HG03175 (cell line): ENCODE results near the gene GPR149.

Experiments
- ATAC-seq: cut with Tn5 transposase; IDR thresholded peaks from one replicate; pipeline ENCODE4 v1.9.1; 2021; ENCODE audit warnings: mild to moderate bottlenecking, moderate library complexity; ENCODE audit not compliant: unreplicated experiment

GPR149 gene

DNA sequence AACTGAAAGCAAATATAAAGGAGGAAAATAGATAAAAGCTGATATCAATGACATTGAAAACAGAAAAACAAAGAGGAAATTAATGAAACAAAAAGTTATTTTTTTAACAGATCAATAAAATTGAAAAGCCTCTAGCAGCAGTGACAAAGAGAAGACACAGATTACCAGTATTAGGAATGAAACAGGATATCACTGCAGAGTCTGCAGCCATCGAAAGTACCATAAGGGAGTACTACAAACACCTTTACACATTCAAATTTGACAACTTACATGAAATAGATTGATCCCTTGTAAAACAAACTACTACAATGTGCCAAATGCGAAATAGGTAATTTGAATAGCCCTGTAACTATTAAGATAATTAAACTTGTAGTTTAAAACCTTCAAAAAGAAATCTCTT, 80.8 kb downstream of the GPR149 start:
- no peak for ATAC-seq

DNA sequence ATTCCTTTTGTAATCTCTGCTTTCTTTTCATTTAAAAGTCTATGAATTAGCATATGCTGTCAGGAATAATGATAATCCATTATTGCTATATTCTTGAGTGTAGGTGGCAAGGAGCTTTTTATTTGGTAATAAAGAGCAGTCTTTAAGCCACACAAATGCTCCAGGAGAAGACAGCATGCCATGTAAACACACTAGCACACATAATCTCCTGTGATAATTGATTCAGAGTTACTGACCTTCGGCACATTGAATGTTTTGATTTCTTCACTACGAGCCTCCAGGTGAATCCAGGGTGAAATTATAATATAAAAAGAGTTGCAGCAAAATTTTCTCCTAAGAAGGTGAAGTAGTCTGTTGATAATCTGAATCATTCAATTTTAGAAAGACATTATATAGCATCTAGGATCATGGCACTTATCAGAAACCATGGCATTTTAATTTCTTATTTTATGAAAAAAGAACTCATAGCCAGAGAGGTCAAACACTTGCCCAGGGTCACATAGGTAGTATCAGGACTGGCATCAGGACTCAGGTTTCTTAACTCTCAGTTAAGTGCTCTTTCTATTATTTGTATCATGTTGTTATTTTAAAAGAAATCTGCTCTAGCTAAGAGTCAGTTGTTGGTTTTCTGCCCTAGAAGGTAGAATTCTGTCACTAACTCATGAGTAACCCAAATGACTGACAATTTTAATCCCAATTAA, 84.4 kb downstream of the GPR149 start:
- no peak for ATAC-seq

DNA sequence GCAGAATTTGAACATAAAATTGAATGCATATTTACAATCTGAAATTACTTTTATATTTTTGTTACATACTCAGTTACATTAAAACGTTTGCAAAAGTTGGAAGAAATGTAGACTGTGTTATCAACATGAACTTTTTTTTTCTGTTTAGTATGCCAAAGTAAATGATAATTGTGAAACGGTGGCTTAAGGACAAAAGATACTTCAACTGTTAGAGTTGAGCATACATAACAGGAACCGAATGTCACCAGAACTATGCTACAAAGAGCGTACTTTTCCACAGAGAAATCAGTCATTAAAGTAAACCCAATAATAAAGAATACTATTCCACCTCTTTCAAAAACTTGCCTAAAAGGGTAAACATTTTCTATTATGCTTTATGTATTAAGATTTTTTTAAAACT, 91.4 kb downstream of the GPR149 start:
- no peak for ATAC-seq

DNA sequence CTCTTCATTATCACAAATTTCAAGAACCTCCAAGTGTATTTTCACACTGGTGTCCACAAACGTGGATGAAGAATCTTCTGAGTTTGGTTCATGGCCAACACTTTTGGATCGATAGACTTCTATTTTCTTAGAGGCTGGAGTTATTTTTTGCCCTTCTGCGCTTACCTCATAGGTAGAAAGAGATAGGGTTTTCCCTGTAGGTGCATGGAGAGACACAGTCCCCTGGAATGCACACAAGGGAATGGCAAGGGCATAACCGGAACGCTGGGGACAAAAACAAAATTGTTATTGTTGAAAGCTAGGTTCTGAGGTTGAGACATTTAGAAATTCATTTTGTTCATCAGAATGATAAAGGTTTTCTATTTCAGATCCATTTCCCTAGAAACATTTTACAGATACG, 92.0 kb downstream of the GPR149 start:
- ATAC-seq = no peak

DNA sequence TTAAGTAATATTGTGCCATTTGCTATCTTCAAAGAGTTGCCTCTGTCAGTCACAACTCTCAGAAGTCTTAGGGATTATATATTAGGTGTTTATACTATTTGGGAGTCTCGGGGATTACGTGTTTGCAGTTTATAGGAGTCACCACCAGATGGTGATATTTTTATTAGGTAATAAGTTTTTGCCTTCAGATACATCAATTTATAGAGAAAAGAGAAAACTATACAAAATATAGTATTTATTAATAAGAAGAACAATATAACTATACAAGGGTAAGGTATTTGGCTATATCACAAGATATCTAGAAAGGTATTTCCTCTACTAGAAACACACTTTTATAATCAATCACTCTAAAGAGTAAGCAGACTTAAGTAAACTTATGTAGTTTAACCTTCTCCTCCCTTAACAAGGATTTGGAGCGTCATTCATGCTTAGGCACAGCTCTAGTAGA, 95.0 kb downstream of the GPR149 start:
- ATAC-seq = peak; percentile 54

DNA sequence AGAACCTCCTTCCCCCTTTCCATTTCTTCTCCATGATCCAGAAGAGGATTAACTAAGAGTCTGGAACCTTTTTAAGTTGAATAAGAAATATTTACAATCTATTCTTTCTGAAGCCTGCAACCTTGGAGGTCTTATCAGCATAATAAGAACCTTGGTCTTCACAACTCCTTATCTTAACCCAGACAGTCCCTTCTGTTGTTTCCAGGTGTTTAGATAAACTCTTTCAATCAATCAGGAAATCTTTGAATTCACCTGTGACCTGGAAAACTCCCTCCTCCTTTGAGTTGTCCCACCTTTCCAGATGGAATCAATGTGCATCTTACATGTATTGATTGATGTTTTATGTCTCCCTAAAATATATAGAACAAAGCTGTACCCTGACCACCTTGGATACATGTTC, 102.1 kb downstream of the GPR149 start:
- ATAC-seq = no peak

DNA sequence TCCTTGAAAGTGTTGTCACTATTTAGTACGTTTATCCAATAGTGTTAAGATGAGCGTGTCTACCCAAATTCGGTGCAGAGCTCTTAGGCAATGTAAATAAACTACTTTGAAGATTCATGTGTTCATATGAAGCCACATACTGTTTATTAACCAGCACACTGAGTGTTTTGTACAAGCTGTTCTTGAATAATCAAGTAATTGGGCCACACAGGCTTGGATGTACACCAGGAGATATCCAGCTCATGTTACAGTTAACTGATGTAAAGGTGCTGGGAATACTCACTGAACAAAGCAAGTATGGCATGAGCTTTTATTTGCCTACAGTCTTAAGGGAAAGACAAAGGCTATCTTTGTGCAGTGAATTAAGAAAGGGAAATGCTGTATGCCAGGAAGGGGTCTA, 105.1 kb downstream of the GPR149 start:
- ATAC-seq = no peak

DNA sequence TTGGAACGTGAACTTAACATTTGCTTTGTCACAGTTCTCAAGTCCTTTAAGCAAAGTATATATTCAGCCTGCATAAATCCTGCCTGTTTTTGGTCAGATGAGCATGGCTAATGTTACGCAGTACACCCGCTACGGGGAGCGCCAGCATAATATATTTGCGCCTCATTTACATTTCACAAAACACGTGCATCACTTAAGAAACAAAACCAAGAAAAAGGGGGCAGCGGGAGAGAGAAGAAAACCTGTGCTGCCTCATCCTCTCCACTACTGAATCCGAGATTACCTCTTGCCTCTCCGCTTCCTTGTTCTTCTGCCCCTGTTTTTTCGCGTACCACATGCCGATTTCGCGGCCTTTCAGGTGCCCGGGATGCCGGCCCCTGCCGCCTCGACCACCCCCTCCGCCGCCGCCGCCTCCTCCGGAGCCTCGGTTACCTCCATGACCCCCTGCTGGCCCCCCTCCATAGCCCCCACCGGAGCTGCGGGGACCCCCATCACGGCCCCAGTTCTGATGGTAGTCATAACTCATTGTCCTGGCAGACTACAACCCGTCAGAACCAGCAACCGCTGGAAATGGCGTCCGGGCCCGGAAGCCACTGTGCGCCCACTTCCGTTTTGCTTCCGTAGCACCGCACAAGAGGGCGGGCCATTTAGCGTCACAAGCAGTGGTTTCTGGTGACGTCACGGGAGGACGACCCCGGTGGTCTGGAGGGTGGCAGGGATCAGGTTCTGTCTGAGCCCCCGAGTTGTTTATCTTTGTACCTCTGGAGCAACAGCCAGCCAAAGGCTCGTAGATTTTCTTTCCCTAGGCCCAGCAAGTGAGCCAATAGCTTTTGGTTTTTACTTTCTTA, 105.9 kb downstream of the GPR149 start, which contains the start of gene DHX36:
Gene DHX36 (minus strand): TSS at position 597 of the 848 bp plus-strand sequence. CDS start 71 bp downstream, at position 526.
- peak; percentile 95 for ATAC-seq

DNA sequence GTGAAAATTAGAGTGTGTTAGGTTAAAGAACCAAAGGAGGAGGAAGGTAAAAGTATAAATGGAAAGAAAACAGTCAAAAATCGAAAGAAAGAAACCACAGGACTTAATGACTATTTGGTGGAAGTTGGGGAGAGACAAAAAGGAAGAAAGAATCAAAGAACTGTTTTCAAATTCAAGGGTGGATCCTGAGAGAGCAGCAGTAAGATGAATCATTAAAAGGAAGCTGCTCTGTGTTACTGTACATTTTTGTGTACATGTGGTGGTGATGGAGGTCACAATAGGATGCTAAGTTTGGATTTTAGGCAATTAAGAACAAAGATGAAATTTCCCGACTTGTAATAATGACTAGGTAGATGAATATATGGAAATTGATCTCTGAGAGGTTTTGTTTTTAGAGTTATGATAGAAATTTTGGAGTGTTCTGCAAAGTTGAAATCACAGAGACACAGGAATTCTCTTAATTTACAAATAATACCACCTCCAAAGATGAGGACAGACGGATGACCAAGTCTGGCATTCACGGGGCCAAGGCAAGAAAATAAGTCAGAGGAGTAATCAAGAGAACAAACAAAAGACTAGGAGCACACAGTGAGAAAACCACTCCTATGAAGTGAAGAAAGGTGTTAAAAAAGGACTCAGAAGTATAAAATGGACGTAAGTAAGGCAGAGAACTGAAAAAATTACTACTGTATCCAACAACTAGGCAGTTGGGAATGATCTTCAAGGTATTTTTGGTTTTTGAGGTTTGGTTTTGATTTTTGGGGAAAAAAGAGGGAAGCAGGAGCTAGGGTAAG, 112.8 kb downstream of the GPR149 start:
- no peak for ATAC-seq

DNA sequence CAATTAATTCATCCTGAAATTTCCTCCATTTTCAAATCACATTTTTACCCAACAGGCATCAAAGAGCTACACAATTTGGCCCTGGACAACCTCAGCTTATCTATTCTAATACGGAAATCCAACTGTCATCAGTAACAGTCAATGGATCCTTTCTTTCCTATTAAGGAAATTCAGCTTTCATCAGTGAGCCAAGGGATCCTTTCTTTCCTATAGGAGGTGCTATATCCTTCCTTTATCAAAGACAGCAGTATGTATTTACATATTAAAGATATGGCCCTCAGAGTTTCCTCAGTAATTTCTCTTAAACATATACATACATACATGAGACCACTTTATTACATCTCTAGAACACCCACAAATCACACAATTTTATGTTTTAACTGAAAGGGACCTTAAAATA, 115.8 kb downstream of the GPR149 start:
- no peak for ATAC-seq

DNA sequence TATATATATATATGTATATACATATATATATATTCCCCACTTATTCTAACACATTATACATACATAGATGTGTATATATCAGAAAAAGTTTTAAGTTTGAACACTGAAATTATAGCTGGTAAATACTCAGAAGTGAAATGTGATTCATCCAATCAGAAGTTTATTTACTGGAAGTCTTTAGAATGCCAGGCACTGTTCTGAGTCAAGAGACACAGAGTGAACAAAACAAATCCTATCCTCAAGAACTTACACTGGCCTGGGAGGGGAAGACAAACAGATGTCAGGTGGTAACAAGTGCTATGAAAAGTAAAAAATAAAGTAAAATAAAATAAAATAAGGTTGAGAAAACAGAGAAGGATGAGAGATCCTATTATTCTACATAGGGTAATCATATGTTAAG, 119.2 kb downstream of the GPR149 start:
- no peak for ATAC-seq

DNA sequence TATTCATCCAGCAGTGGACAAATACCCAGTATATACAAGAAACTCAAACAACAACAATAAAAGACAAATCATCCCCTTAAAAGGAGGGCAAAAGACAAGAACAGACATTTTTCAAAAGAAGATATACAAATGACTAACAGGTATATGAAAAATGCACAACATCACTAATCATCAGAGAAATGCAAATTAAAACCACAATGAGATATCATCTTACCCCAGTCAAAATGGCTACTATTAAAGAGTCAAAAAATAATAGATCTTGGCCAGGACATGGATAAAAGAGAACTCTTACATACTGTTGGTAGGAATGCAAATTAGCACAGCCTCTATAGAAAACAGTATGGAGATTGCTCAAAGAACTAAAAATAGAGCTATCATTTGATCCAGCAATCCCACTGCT, 122.6 kb downstream of the GPR149 start:
- no peak for ATAC-seq

DNA sequence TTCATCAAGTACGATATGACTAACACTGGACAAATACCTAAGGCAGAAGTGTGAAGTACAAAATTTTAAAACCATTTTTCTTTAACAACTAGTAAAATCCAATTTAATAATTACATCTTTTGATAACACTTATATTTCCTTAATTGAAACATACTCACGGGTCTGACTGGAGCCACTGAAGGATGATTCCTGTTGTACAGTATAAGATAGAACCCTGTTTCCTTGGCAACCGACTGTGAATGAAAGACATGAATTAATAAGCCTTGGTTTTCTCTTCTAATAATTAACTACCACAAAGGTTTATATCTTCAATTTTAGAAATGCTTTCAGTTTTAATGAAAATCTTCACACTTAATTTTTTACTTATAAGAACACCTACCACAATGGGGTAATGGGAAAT, 125.1 kb downstream of the GPR149 start:
- peak; percentile 66 for ATAC-seq

DNA sequence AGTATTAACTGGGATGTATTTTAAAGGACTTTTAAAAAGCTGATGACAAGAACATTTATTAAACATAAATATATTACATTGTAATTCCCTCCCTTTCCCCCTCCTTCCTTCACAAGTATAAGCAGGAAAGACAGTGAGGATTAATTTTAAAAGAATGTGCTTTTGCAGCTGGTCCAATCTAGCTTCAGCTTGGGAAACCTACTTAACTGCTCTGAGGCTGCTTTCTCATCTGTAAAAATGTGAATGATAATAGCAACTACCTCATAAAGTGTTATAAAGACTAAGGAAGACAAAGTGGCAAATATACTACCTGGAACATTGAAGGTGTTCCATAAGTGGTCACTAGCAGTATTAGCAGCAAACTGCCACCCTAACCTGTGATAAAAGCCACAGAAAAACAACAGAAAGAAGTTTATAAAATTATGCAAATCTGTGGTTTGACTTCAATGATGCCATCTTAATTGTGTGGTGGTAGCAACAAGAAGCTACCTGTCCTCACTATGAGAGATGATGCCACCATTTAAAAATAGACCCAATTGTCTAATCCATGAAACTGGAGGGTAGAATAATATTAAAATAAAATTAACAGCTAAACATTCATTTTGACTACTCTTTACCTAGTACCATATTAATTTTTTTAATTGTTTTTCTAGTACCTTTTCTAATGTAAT, 125.7 kb downstream of the GPR149 start:
- peak; percentile 75 for ATAC-seq

DNA sequence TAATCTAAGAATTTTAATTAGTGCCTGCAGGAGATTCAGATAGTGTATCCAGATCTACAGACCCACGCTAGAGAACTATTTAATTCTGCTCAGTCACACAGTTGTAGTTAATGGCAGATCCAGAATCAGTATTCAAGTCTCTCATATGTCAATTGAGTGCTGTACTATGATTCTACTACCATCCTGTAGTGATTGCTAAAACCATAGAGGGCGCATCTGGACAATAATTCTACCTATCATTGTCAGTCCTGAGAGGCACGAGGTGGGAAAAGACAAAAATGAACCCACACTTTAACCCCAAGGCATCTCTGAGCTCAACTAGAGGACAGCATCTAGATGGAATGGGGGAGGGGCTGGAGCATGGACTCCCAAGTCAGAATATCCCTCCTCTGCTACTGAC, 128.4 kb downstream of the GPR149 start:
- ATAC-seq = no peak

DNA sequence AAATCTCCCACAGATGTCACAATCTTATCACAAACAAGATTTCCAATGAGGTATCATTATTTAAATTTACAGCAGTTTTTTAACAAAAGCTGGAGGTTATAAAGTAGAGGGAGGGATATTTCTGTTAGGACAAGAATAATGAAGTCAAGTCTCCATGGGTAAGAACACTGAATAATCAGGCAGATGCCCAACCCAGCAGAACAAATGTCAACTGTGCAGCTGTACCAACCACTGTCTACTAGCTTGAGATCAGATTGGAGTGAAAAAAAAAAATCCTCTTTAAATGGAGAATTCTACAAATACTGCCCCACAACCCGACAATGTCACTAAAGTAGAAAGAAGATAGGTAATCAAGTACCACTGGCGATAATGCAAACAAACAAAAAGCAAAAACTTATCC, 136.0 kb downstream of the GPR149 start:
- no peak for ATAC-seq

DNA sequence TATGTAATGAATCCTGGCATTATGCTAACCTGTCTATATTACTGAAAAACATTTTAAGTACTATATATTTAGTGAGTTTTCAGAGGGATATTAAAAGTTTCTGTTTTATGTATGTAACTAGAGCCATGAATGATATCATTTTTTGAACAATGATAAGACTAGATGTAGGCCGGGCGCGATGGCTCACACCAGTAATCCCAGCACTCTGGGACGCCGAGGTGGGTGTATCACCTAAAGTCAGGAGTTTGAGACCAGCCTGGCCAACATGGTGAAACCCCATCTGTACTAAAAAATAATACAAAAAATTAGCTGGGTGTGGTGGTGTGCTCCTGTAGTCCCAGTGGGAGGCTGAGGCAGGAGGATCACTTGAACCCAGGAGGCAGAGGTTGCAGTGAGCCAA, 139.8 kb downstream of the GPR149 start:
- no peak for ATAC-seq
